K562 (cell line): Measurements from ENCODE around the gene SLC25A26. TPM values are rescaled to one million over a fixed set of nuclear protein-coding genes. Genes with fewer than 3 reads are reported as not detected.

Source experiments
- ATAC-seq: fragments of 200-7000 bp; cut with Tn5 transposase; 3 replicates; pipeline ENCODE4 v1.9.1; 2020; ENCODE audit warnings: moderate library complexity
- BruUV-seq: library from RNA; stranded (reverse); fragments of 400-500 nt; replicated peaks from 2 replicates; lab custom pipeline; 2021; lab: Mats Ljungman, UMichigan
- CTCF ChIA-PET: fragments of 300-600 bp; formaldehyde crosslinking; extraction: SDS; loops from one replicate; lab custom pipeline; 2021; ENCODE audit warnings: low intra/inter-chr PET ratio; lab: Yijun Ruan, JAX
- POLR2A ChIA-PET: fragments of 300-600, 350-650 bp; sonication (Branson Sonifier 250); formaldehyde crosslinking; extraction: SDS; loops from one replicate; lab custom pipeline; 2021; ENCODE audit warnings: antibody characterized with exemption, inconsistent platforms; lab: Yijun Ruan, JAX
- DNase-seq, 4 experiments: peaks; one replicate each; pipeline versions ENCODE4 v3.0.0 to v3.0.0-alpha.2; 2011 to 2018; ENCODE audit warnings: low spot score in 3 of 4, mixed read lengths in 3 of 4; ENCODE audit errors: extremely low read depth in 1 of 4
- FAIRE-seq: peaks from 2 replicates; lab custom pipeline; 2011; peaks lifted over from hg19 to GRCh38; lab: Jason Lieb, UNC
- H2AFZ ChIP-seq: 2 replicates; pipeline ENCODE4 v1.6.0; 2011; ENCODE audit warnings: low read depth, low read length, control low read depth, inconsistent platforms
- H3K27ac ChIP-seq: fragments of 200-600 bp; 3 replicates; pipeline ENCODE4 v1.8.0; 2011; ENCODE audit warnings: low read depth, mild to moderate bottlenecking, control low read depth, inconsistent platforms, low read length, moderate library complexity, mixed read lengths; ENCODE audit errors: extremely low read depth
- H3K27me3 ChIP-seq, 2 experiments: fragments of 300-600 bp in 1 of 2; 2 replicates in 1 of 2; 3 replicates in 1 of 2; pipeline versions ENCODE4 v1.6.0 to v1.8.0; 2011; ENCODE audit warnings: inconsistent platforms in 2 of 2, low read length in 2 of 2, mild to moderate bottlenecking in 1 of 2, mixed read lengths in 1 of 2, moderate library complexity in 1 of 2; ENCODE audit not compliant: control insufficient read depth in 2 of 2, insufficient read depth in 2 of 2
- H3K36me3 ChIP-seq: fragments of 300-600 bp; 3 replicates; pipeline ENCODE4 v1.8.0; 2011; ENCODE audit warnings: mild to moderate bottlenecking, low read length, inconsistent platforms; ENCODE audit not compliant: control insufficient read depth, insufficient read depth
- H3K4me1 ChIP-seq, 2 experiments: fragments of 200-600 bp in 1 of 2; replicated peaks in 1 of 2; 2 replicates in 1 of 2; 3 replicates in 1 of 2; pipeline versions ENCODE4 v1.5.1 to v1.8.0; 2011; ENCODE audit warnings: inconsistent platforms in 2 of 2, low read length in 2 of 2, mild to moderate bottlenecking in 1 of 2, mixed read lengths in 1 of 2, moderate library complexity in 1 of 2; ENCODE audit not compliant: control insufficient read depth in 2 of 2, insufficient read depth in 2 of 2
- H3K4me2 ChIP-seq: 2 replicates; pipeline ENCODE4 v1.6.1; 2011; ENCODE audit warnings: low read length, control low read depth, inconsistent platforms, mixed read lengths; ENCODE audit not compliant: insufficient read depth
- H3K4me3 ChIP-seq: fragments of 200-600 bp; sonication (generic), shearing (Covaris generic); 2 replicates; pipeline ENCODE4 v1.5.1; 2016; ENCODE audit warnings: control low read depth, inconsistent platforms
- H3K79me2 ChIP-seq: fragments of 200-600 bp; 3 replicates; pipeline ENCODE4 v1.8.0; 2011; ENCODE audit warnings: low read length, inconsistent platforms; ENCODE audit not compliant: control insufficient read depth, insufficient read depth
- H3K9ac ChIP-seq, 2 experiments: 2 replicates each; pipeline versions ENCODE4 v1.6.0 to v1.6.1; 2011; ENCODE audit warnings: low read depth in 2 of 2, low read length in 2 of 2, control low read depth in 1 of 2, inconsistent platforms in 1 of 2, mild to moderate bottlenecking in 1 of 2, mixed read lengths in 1 of 2; ENCODE audit not compliant: insufficient read depth in 1 of 2
- H3K9me1 ChIP-seq: one replicate; pipeline ENCODE4 v1.6.0; 2011; ENCODE audit warnings: inconsistent platforms, mild to moderate bottlenecking, low read length, moderate library complexity; ENCODE audit not compliant: control insufficient read depth, insufficient read depth
- H3K9me3 ChIP-seq: replicated peaks from 2 replicates; pipeline ENCODE4 v1.5.1; 2011; ENCODE audit warnings: low read depth, low read length, inconsistent platforms; ENCODE audit not compliant: control insufficient read depth, insufficient read depth
- H4K20me1 ChIP-seq: replicated peaks from 2 replicates; pipeline ENCODE4 v1.6.1; 2011; ENCODE audit warnings: low read length, inconsistent platforms, mixed read lengths; ENCODE audit not compliant: control insufficient read depth, insufficient read depth
- AFF1 ChIP-seq, 2 experiments: fragments of 450-650 bp; IDR thresholded peaks; 2 replicates each; pipeline ENCODE4 v1.6.1; 2018; ENCODE audit warnings: mild to moderate bottlenecking in 2 of 2, low read depth in 1 of 2; ENCODE audit not compliant: partially characterized antibody in 2 of 2
- KLF1 ChIP-seq: fragments of 450-650 bp; IDR thresholded peaks from 2 replicates; pipeline ENCODE4 v1.6.1; 2016; ENCODE audit warnings: missing genetic modification characterization, missing compliant biosample characterization
- NCOR1 ChIP-seq: fragments of 450-650 bp; IDR thresholded peaks from 2 replicates; pipeline ENCODE4 v1.6.1; 2016; ENCODE audit warnings: mild to moderate bottlenecking, moderate library complexity
- PCBP1 ChIP-seq: fragments of 200-400 bp; formaldehyde crosslinking; IDR thresholded peaks from 2 replicates; pipeline ENCODE4 v1.6.1; 2018; ENCODE audit warnings: mild to moderate bottlenecking, low read depth, low read length; ENCODE audit not compliant: poor library complexity, severe bottlenecking
- RCOR1 ChIP-seq, 2 experiments: IDR thresholded peaks; 2 replicates each; pipeline ENCODE4 v1.6.1; 2012; ENCODE audit warnings: low read depth in 2 of 2, low read length in 2 of 2, borderline replicate concordance in 1 of 2, improper control_type of control experiment in 1 of 2
- SAFB ChIP-seq: fragments of 200-400 bp; formaldehyde crosslinking; IDR thresholded peaks from 2 replicates; pipeline ENCODE4 v1.6.1; 2017; ENCODE audit warnings: low read depth, low read length, borderline replicate concordance
- TBP ChIP-seq: optimal IDR thresholded peaks from 2 replicates; pipeline ENCODE3; 2011; ENCODE audit warnings: low read depth, low read length, improper control_type of control experiment
- ZBTB17 ChIP-seq: fragments of 450-650 bp; formaldehyde crosslinking; IDR thresholded peaks from 2 replicates; pipeline ENCODE4 v1.4.0; 2020; ENCODE audit warnings: mild to moderate bottlenecking
- ZNF217 ChIP-seq: sonication (generic); formaldehyde crosslinking; IDR thresholded peaks from 2 replicates; pipeline ENCODE4 v1.8.0; 2022; ENCODE audit warnings: mild to moderate bottlenecking, missing genetic modification reagents
- ZNF239 ChIP-seq: fragments of 250-450 bp; sonication (Bioruptor Pico); IDR thresholded peaks from 2 replicates; pipeline ENCODE4 v1.4.0; 2020; ENCODE audit warnings: mild to moderate bottlenecking
- WGBS: fragments of 100-300 bp; shearing (Covaris generic); methylation state at CpG from one replicate; pipeline ENCODE4 v1.1.6; 2016; ENCODE audit warnings: low coverage, mixed read lengths; ENCODE audit not compliant: insufficient coverage; ENCODE audit errors: missing lambda C conversion rate; 5-methylcytosine and 5-hydroxymethylcytosine counted together
- in situ Hi-C: fragments of 300-500 bp; cut with MboI; formaldehyde crosslinking; loops from 4 replicates; pipeline ENCODE4 v1.15.0; 2018; ENCODE audit warnings: inconsistent platforms, mixed read lengths
- intact Hi-C: fragments of 100-400 bp; cut with micrococcal nuclease; formaldehyde crosslinking; loops from 2 replicates; pipeline ENCODE4 v1.14.2; 2022
- polyA plus RNA-seq, 8 experiments: library from polyadenylated mRNA; depleted of rRNA in 4 of 8; stranded (reverse) in 5 of 8; unstranded in 3 of 8; fragments of >200 nt; fragmentation: Nextera tagmentation in 2 of 8; fragmentation: Illumina TruSeq in 1 of 8; extraction: Ambion mirVana in 2 of 8; extraction: Trizol in 1 of 8; gene quantifications; 2 replicates each; pipeline versions ENCODE4 v1.2.1 to v1.2.3, GENCODE V29; 2011 to 2014; ENCODE audit warnings: inconsistent platforms in 1 of 8, missing spikeins in 1 of 8
- total RNA-seq, 7 experiments: library from RNA; depleted of rRNA in 6 of 7; stranded (reverse); fragments of >200 nt in 6 of 7; fragmentation: Illumina TruSeq in 2 of 7; extraction: Trizol in 2 of 7; gene quantifications; 2 replicates each; pipeline versions ENCODE4 v1.2.1 to v1.2.3, GENCODE V29; 2011 to 2021; ENCODE audit warnings: low replicate concordance in 1 of 7
- TF ChIP-seq, protein P1 (sequence below): sonication (generic); formaldehyde crosslinking; IDR thresholded peaks from 2 replicates; pipeline ENCODE4 v1.8.1; 2023; ENCODE audit warnings: mild to moderate bottlenecking, missing genetic modification reagents
- TF ChIP-seq, protein P2 (sequence below): fragments of 150-350 bp; IDR thresholded peaks from 2 replicates; pipeline ENCODE4 v1.6.1; 2014; ENCODE audit warnings: low read depth, mild to moderate bottlenecking, low read length, borderline replicate concordance

The SLC25A26 gene
- total and polyA plus RNA-seq, 9 of the 15 experiments (the other 6 are each of a cell fraction or from before 2014, with no cell fraction given) = 7.2 to 29.1 (median 12.6) TPM

GRCh38 chr3:66336333-66336766, 115.5 kb downstream of the SLC25A26 start (continued):
- TF ChIP-seq AFF1 (IDR thresholded peaks at IDR 0.05; ENCODE audit: low read depth in 1 of 2, partially characterized antibody in 2 of 2) (no peak), RCOR1 (IDR thresholded peaks at IDR 0.05; ENCODE audit: borderline replicate concordance in 1 of 2, low read depth in 2 of 2, low read length in 2 of 2) (no peak)
- TF ChIP-seq, protein P1, sequence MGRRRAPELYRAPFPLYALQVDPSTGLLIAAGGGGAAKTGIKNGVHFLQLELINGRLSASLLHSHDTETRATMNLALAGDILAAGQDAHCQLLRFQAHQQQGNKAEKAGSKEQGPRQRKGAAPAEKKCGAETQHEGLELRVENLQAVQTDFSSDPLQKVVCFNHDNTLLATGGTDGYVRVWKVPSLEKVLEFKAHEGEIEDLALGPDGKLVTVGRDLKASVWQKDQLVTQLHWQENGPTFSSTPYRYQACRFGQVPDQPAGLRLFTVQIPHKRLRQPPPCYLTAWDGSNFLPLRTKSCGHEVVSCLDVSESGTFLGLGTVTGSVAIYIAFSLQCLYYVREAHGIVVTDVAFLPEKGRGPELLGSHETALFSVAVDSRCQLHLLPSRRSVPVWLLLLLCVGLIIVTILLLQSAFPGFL (CRISPR knock-in tag) = no peak

GRCh38 chr3:66338927-66339326, 118.1 kb downstream of the SLC25A26 start:
- Histone ChIP-seq H3K4me3 (no peak overlapping the region), H3K9ac (no peak overlapping the region), H3K36me3 (no peaks in the 10 kb centered on the region), H3K27ac (no peak overlapping the region), H2AFZ (no peak overlapping the region), H4K20me1 (no peaks in the 10 kb centered on the region), H3K79me2 (no peaks in the 10 kb centered on the region), H3K4me1 (no peaks in the 10 kb centered on the region), H3K9me3 (no peaks in the 10 kb centered on the region), H3K4me2 (no peak overlapping the region), H3K9me1 (no peaks in the 10 kb centered on the region), H3K27me3 (no peaks in the 10 kb centered on the region)
- in situ Hi-C loops (no loop called here), intact Hi-C loops (no loop called here)
- DNase-seq (no peak), ATAC-seq (no peak), FAIRE-seq (no peak)
- WGBS = 16% methylated on average over 3 of the region's 3 CpGs
- BruUV-seq = no TSS peak
- ChIA-PET POLR2A (interaction anchor here (0.7 to 1.0 kb wide), 2 partner anchors 24 to 62 kb away, joined by 3 read pairs; no protein-coding TSS in a partner anchor), CTCF (no interaction called here)
- TF ChIP-seq NCOR1 (no peak), ZNF239 (no peak), PCBP1 (no peak), ZNF217 (CRISPR knock-in tag) (no peak), TBP (no peak), SAFB (no peak), ZBTB17 (CRISPR knock-in tag) (no peak), KLF1 (tag) (no peak)
- TF ChIP-seq, protein P2, sequence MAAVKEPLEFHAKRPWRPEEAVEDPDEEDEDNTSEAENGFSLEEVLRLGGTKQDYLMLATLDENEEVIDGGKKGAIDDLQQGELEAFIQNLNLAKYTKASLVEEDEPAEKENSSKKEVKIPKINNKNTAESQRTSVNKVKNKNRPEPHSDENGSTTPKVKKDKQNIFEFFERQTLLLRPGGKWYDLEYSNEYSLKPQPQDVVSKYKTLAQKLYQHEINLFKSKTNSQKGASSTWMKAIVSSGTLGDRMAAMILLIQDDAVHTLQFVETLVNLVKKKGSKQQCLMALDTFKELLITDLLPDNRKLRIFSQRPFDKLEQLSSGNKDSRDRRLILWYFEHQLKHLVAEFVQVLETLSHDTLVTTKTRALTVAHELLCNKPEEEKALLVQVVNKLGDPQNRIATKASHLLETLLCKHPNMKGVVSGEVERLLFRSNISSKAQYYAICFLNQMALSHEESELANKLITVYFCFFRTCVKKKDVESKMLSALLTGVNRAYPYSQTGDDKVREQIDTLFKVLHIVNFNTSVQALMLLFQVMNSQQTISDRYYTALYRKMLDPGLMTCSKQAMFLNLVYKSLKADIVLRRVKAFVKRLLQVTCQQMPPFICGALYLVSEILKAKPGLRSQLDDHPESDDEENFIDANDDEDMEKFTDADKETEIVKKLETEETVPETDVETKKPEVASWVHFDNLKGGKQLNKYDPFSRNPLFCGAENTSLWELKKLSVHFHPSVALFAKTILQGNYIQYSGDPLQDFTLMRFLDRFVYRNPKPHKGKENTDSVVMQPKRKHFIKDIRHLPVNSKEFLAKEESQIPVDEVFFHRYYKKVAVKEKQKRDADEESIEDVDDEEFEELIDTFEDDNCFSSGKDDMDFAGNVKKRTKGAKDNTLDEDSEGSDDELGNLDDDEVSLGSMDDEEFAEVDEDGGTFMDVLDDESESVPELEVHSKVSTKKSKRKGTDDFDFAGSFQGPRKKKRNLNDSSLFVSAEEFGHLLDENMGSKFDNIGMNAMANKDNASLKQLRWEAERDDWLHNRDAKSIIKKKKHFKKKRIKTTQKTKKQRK = no peak
